ENCODE measurements around the gene NCOR2.

The NCOR2 gene

GRCh38 chr12:124560146-124560890 lies 7.1 kb downstream of the NCOR2 start (continued):
- TF ChIP-seq CREB5 (CRISPR knock-in tag; IDR thresholded peaks at IDR 0.05; ENCODE audit: low read depth) (no peak), OSR1 (CRISPR knock-in tag; IDR thresholded peaks at IDR 0.05) (no peak), ARNTL (CRISPR knock-in tag; IDR thresholded peaks at IDR 0.05; ENCODE audit: borderline replicate concordance, low read depth) (no peak), PPARA (CRISPR knock-in tag; IDR thresholded peaks at IDR 0.05; ENCODE audit: borderline replicate concordance) (no peak), ZNF565 (CRISPR knock-in tag; conservative IDR thresholded peaks at IDR 0.05; ENCODE audit: low read depth) (no peak), CSRNP3 (CRISPR knock-in tag; IDR thresholded peaks at IDR 0.05) (no peak), ISL1 (CRISPR knock-in tag; IDR thresholded peaks at IDR 0.05) (no peak), ESRRG (CRISPR knock-in tag; IDR thresholded peaks at IDR 0.05) (no peak)

- ATAC-seq: no peak
- TF ChIP-seq ISL1 (CRISPR knock-in tag; IDR thresholded peaks at IDR 0.05): no peak
- TF ChIP-seq ZC3H10 (CRISPR knock-in tag; IDR thresholded peaks at IDR 0.05): no peak
- TF ChIP-seq ZFP3 (CRISPR knock-in tag; IDR thresholded peaks at IDR 0.05): no peak
- TF ChIP-seq GLIS3 (CRISPR knock-in tag; IDR thresholded peaks at IDR 0.05): no peak
- TF ChIP-seq PPARA (CRISPR knock-in tag; IDR thresholded peaks at IDR 0.05; ENCODE audit: borderline replicate concordance): no peak
- no peak for TF ChIP-seq TOX (CRISPR knock-in tag; IDR thresholded peaks at IDR 0.05; ENCODE audit: borderline replicate concordance)
- TF ChIP-seq ARNTL (CRISPR knock-in tag; IDR thresholded peaks at IDR 0.05; ENCODE audit: borderline replicate concordance, low read depth): no peak
- no peak for TF ChIP-seq ZFP30 (CRISPR knock-in tag; IDR thresholded peaks at IDR 0.05)
- TF ChIP-seq CREB5 (CRISPR knock-in tag; IDR thresholded peaks at IDR 0.05; ENCODE audit: low read depth): no peak
- TF ChIP-seq RARB (CRISPR knock-in tag; IDR thresholded peaks at IDR 0.05): no peak
- TF ChIP-seq ESRRG (CRISPR knock-in tag; IDR thresholded peaks at IDR 0.05): no peak
- no peak for TF ChIP-seq SNAI2 (CRISPR knock-in tag; IDR thresholded peaks at IDR 0.05)
- no peak for TF ChIP-seq CSDC2 (CRISPR knock-in tag; IDR thresholded peaks at IDR 0.05)
- no peak for TF ChIP-seq POU6F1 (CRISPR knock-in tag; IDR thresholded peaks at IDR 0.05; ENCODE audit: borderline replicate concordance, low read depth)
- no peak for TF ChIP-seq PATZ1 (CRISPR knock-in tag; IDR thresholded peaks at IDR 0.05; ENCODE audit: borderline replicate concordance)
- TF ChIP-seq TSHZ2 (CRISPR knock-in tag; IDR thresholded peaks at IDR 0.05): no peak
- no peak for TF ChIP-seq BACH2 (CRISPR knock-in tag; IDR thresholded peaks at IDR 0.05; ENCODE audit: borderline replicate concordance)
- TF ChIP-seq ZNF8 (CRISPR knock-in tag; IDR thresholded peaks at IDR 0.05): no peak
- no peak for TF ChIP-seq OSR1 (CRISPR knock-in tag; IDR thresholded peaks at IDR 0.05)
Observed at GRCh38 chr12:124559182-124560017, 8.0 kb downstream of the NCOR2 start.
